Progenitor cell of endocrine pancreas (in vitro differentiated cells): ENCODE results near the gene GNAI3. TPM values are rescaled to one million over a fixed set of nuclear protein-coding genes. Genes with fewer than 3 reads are reported as not detected.

Experiments
- DNase-seq: peaks from one replicate; pipeline ENCODE4 v3.0.0; 2021; ENCODE audit warnings: low spot score; ENCODE audit not compliant: unreplicated experiment
- H3K27ac Mint-ChIP-seq: 2 replicates; pipeline ENCODE4 v1.8.0; 2021; ENCODE audit warnings: mild to moderate bottlenecking, moderate library complexity, mixed read lengths
- H3K27me3 Mint-ChIP-seq: 2 replicates; pipeline ENCODE4 v1.8.0; 2021; ENCODE audit warnings: mixed read lengths
- H3K36me3 Mint-ChIP-seq: 2 replicates; pipeline ENCODE4 v1.8.0; 2022; ENCODE audit warnings: mixed read lengths; ENCODE audit not compliant: insufficient read depth
- H3K4me1 Mint-ChIP-seq: 2 replicates; pipeline ENCODE4 v1.8.0; 2021; ENCODE audit warnings: low read depth, mixed read lengths
- H3K4me3 Mint-ChIP-seq: 2 replicates; pipeline ENCODE4 v1.8.0; 2021; ENCODE audit warnings: low read depth, mild to moderate bottlenecking, moderate library complexity, mixed read lengths
- H3K9me3 Mint-ChIP-seq: 2 replicates; pipeline ENCODE4 v1.8.0; 2021; ENCODE audit warnings: low read depth, mixed read lengths
- CTCF ChIP-seq: fragments of 200-600 bp; sonication (generic); IDR thresholded peaks from one replicate; pipeline ENCODE4 v1.5.0; 2021; ENCODE audit warnings: antibody characterized with exemption, mild to moderate bottlenecking; ENCODE audit not compliant: unreplicated experiment
- total RNA-seq: library from RNA; stranded (reverse); gene quantifications from 2 replicates; pipeline ENCODE4 v1.2.1, GENCODE V29; 2021

Gene GNAI3
- total RNA-seq, 1 donor from 2014 or later: 10.0 TPM

GRCh38 chr1:109556563-109556962 is 8.1 kb downstream of the GNAI3 start:
- no peak for DNase-seq
- Mint-ChIP-seq H3K4me3 (no peak overlapping the region), H3K27me3 (no peaks in the 10 kb centered on the region), H3K27ac (no peak overlapping the region), H3K4me1 (peaks cover 12% of the 10 kb centered on the region), H3K36me3 (peaks cover 3% of the 10 kb centered on the region), H3K9me3 (peaks cover 3% of the 10 kb centered on the region)
- TF ChIP-seq CTCF: no peak

GRCh38 chr1:109557520-109557919 is 9.1 kb downstream of the GNAI3 start:
- Mint-ChIP-seq H3K4me1 (peaks cover 16% of the 10 kb centered on the region), H3K27ac (no peak overlapping the region), H3K36me3 (peaks cover 3% of the 10 kb centered on the region), H3K4me3 (no peak overlapping the region), H3K9me3 (peaks cover 3% of the 10 kb centered on the region), H3K27me3 (no peaks in the 10 kb centered on the region)
- no peak for DNase-seq
- no peak for TF ChIP-seq CTCF

GRCh38 chr1:109559995-109560394 is 11.6 kb downstream of the GNAI3 start:
- peaks cover 28% of the 10 kb centered on the region for H3K4me1 Mint-ChIP-seq
- H3K4me3 Mint-ChIP-seq: no peak overlapping the region
- TF ChIP-seq CTCF: no peak

GRCh38 chr1:109564194-109564878 is 15.9 kb downstream of the GNAI3 start:
- Mint-ChIP-seq H3K4me3 (no peak overlapping the region), H3K27me3 (no peaks in the 10 kb centered on the region), H3K27ac (no peak overlapping the region), H3K9me3 (no peaks in the 10 kb centered on the region), H3K36me3 (no peaks in the 10 kb centered on the region), H3K4me1 (peaks cover 47% of the 10 kb centered on the region)
- DNase-seq: no peak
- TF ChIP-seq CTCF: no peak

More at GRCh38 chr1:109559995-109560394, 11.6 kb downstream of the GNAI3 start:
- DNase-seq: no peak
- H3K36me3 Mint-ChIP-seq: peaks cover 3% of the 10 kb centered on the region
- no peak overlapping the region for H3K27ac Mint-ChIP-seq
- H3K9me3 Mint-ChIP-seq: peaks cover 3% of the 10 kb centered on the region
- H3K27me3 Mint-ChIP-seq: no peaks in the 10 kb centered on the region

GRCh38 chr1:109565241-109565640 is 16.8 kb downstream of the GNAI3 start:
- no peaks in the 10 kb centered on the region for H3K36me3 Mint-ChIP-seq
- peak overlapping the region; percentile 39 for H3K27ac Mint-ChIP-seq
- H3K4me1 Mint-ChIP-seq: peaks cover 47% of the 10 kb centered on the region
- no peak overlapping the region for H3K4me3 Mint-ChIP-seq
- DNase-seq: no peak
- TF ChIP-seq CTCF: no peak
- H3K27me3 Mint-ChIP-seq: no peaks in the 10 kb centered on the region
- H3K9me3 Mint-ChIP-seq: no peaks in the 10 kb centered on the region
